HL-60 (cell line): Measurements from ENCODE around the gene SFXN3.

Source experiments
- GABPA ChIP-seq: IDR thresholded peaks from 2 replicates; pipeline ENCODE4 v1.6.1; 2012; ENCODE audit warnings: low read depth
- POLR2AphosphoS5 ChIP-seq: IDR thresholded peaks from 2 replicates; pipeline ENCODE4 v1.6.1; 2012; ENCODE audit warnings: low read depth
- SPI1 ChIP-seq: IDR thresholded peaks from 2 replicates; pipeline ENCODE4 v1.6.1; 2012; ENCODE audit warnings: low read depth, mild to moderate bottlenecking, borderline replicate concordance
- TF ChIP-seq, protein P1 (sequence below): IDR thresholded peaks from one replicate; pipeline ENCODE4 v1.5.1; 2011; ENCODE audit warnings: low read length, control low read depth, inconsistent platforms; ENCODE audit not compliant: insufficient read depth
- TF ChIP-seq, protein P2 (sequence below): IDR thresholded peaks from 2 replicates; pipeline ENCODE4 v1.6.1; 2012; ENCODE audit warnings: low read depth; ENCODE audit not compliant: insufficient replicate concordance

GRCh38 chr10:100989088-100989487 lies 41.9 kb upstream of the SFXN3 start:
- TF ChIP-seq, protein P1, sequence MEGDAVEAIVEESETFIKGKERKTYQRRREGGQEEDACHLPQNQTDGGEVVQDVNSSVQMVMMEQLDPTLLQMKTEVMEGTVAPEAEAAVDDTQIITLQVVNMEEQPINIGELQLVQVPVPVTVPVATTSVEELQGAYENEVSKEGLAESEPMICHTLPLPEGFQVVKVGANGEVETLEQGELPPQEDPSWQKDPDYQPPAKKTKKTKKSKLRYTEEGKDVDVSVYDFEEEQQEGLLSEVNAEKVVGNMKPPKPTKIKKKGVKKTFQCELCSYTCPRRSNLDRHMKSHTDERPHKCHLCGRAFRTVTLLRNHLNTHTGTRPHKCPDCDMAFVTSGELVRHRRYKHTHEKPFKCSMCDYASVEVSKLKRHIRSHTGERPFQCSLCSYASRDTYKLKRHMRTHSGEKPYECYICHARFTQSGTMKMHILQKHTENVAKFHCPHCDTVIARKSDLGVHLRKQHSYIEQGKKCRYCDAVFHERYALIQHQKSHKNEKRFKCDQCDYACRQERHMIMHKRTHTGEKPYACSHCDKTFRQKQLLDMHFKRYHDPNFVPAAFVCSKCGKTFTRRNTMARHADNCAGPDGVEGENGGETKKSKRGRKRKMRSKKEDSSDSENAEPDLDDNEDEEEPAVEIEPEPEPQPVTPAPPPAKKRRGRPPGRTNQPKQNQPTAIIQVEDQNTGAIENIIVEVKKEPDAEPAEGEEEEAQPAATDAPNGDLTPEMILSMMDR, result no peak
- TF ChIP-seq POLR2AphosphoS5 (no peak), SPI1 (no peak), GABPA (no peak)
- TF ChIP-seq, protein P2, sequence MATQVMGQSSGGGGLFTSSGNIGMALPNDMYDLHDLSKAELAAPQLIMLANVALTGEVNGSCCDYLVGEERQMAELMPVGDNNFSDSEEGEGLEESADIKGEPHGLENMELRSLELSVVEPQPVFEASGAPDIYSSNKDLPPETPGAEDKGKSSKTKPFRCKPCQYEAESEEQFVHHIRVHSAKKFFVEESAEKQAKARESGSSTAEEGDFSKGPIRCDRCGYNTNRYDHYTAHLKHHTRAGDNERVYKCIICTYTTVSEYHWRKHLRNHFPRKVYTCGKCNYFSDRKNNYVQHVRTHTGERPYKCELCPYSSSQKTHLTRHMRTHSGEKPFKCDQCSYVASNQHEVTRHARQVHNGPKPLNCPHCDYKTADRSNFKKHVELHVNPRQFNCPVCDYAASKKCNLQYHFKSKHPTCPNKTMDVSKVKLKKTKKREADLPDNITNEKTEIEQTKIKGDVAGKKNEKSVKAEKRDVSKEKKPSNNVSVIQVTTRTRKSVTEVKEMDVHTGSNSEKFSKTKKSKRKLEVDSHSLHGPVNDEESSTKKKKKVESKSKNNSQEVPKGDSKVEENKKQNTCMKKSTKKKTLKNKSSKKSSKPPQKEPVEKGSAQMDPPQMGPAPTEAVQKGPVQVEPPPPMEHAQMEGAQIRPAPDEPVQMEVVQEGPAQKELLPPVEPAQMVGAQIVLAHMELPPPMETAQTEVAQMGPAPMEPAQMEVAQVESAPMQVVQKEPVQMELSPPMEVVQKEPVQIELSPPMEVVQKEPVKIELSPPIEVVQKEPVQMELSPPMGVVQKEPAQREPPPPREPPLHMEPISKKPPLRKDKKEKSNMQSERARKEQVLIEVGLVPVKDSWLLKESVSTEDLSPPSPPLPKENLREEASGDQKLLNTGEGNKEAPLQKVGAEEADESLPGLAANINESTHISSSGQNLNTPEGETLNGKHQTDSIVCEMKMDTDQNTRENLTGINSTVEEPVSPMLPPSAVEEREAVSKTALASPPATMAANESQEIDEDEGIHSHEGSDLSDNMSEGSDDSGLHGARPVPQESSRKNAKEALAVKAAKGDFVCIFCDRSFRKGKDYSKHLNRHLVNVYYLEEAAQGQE, result no peak
